H1 (cell line): ENCODE results near the gene TEKT1. TPM values are rescaled to one million over a fixed set of nuclear protein-coding genes. Genes with fewer than 3 reads are reported as not detected.

Source experiments
- CTCF ChIA-PET: fragments of 300-600 bp; sonication (Branson Sonifier 250); formaldehyde crosslinking; loops from one replicate; lab custom pipeline; 2021; ENCODE audit not compliant: partially characterized antibody; lab: Charles Lee
- POLR2A ChIA-PET: fragments of 300-600 bp; sonication (Branson Sonifier 250); formaldehyde crosslinking; loops from one replicate; lab custom pipeline; 2021; ENCODE audit warnings: inconsistent platforms; ENCODE audit not compliant: partially characterized antibody; lab: Charles Lee
- DNase-seq, 2 experiments: peaks; one replicate each; pipeline versions ENCODE4 v3.0.0 to v3.0.0-alpha.2; 2010 to 2022; ENCODE audit warnings: low spot score in 2 of 2, low read depth in 1 of 2, mixed read lengths in 1 of 2
- FAIRE-seq: peaks from 2 replicates; lab custom pipeline; 2011; peaks lifted over from hg19 to GRCh38; lab: Jason Lieb, UNC
- H2AFZ ChIP-seq: 2 replicates; pipeline ENCODE4 v1.8.1; 2012; ENCODE audit warnings: low read length, inconsistent platforms
- H2AK5ac ChIP-seq: 2 replicates; pipeline ENCODE4 v1.6.1; 2013; ENCODE audit warnings: low read depth, low read length
- H2BK120ac ChIP-seq: replicated peaks from 2 replicates; pipeline ENCODE3; 2013; ENCODE audit warnings: low read depth, low read length, inconsistent platforms
- H2BK12ac ChIP-seq: 2 replicates; pipeline ENCODE4 v1.6.1; 2013; ENCODE audit warnings: low read depth, low read length
- H2BK15ac ChIP-seq: 2 replicates; pipeline ENCODE4 v1.6.1; 2013; ENCODE audit warnings: low read length
- H2BK20ac ChIP-seq: 2 replicates; pipeline ENCODE4 v1.6.1; 2013; ENCODE audit warnings: low read length
- H2BK5ac ChIP-seq: 2 replicates; pipeline ENCODE4 v1.6.1; 2013; ENCODE audit warnings: low read depth, low read length
- H3K14ac ChIP-seq: 2 replicates; pipeline ENCODE4 v1.6.1; 2013; ENCODE audit warnings: inconsistent platforms; ENCODE audit not compliant: insufficient read length
- H3K18ac ChIP-seq: 2 replicates; pipeline ENCODE4 v1.6.1; 2013; ENCODE audit warnings: low read length; ENCODE audit errors: extremely low read depth
- H3K23ac ChIP-seq: 2 replicates; pipeline ENCODE4 v1.6.1; 2013; ENCODE audit warnings: inconsistent platforms; ENCODE audit not compliant: insufficient read length
- H3K23me2 ChIP-seq: 2 replicates; pipeline ENCODE4 v1.6.1; 2013; ENCODE audit warnings: low read depth, low read length
- H3K27ac ChIP-seq: 2 replicates; pipeline ENCODE4 v1.6.1; 2011; ENCODE audit warnings: low read depth, low read length, inconsistent platforms
- H3K27me3 ChIP-seq, 4 experiments: replicated peaks in 1 of 4; 1 replicate in 1 of 4; 2 replicates in 3 of 4; pipeline versions ENCODE4 v1.6.1 to v1.8.1; 2011 to 2013; ENCODE audit warnings: low read length in 3 of 4, mild to moderate bottlenecking in 3 of 4, inconsistent platforms in 2 of 4, mixed read lengths in 2 of 4, moderate library complexity in 1 of 4; ENCODE audit not compliant: control insufficient read depth in 3 of 4, insufficient read depth in 3 of 4; ENCODE audit errors: extremely low read depth in 1 of 4
- H3K36me3 ChIP-seq, 4 experiments: 2 replicates each; pipeline versions ENCODE4 v1.6.1 to v1.8.1; 2011 to 2013; ENCODE audit warnings: mild to moderate bottlenecking in 4 of 4, low read length in 3 of 4, moderate library complexity in 2 of 4, control low read depth in 1 of 4, inconsistent platforms in 1 of 4; ENCODE audit not compliant: insufficient read depth in 4 of 4, control insufficient read depth in 2 of 4
- H3K4ac ChIP-seq: replicated peaks from 2 replicates; pipeline ENCODE3; 2013; ENCODE audit warnings: low read length, low read depth, mixed read lengths, inconsistent platforms; ENCODE audit not compliant: insufficient read length
- H3K4me1 ChIP-seq, 4 experiments: replicated peaks in 1 of 4; 1 replicate in 1 of 4; 2 replicates in 3 of 4; pipeline versions ENCODE4 v1.6.1 to v1.8.1; 2011 to 2013; ENCODE audit warnings: low read length in 3 of 4, inconsistent platforms in 2 of 4, mixed read lengths in 1 of 4; ENCODE audit not compliant: insufficient read depth in 4 of 4, control insufficient read depth in 3 of 4
- H3K4me2 ChIP-seq, 2 experiments: 2 replicates each; pipeline versions ENCODE4 v1.6.1 to v1.8.1; 2011 to 2013; ENCODE audit warnings: low read depth in 2 of 2, low read length in 2 of 2, control low read depth in 1 of 2, inconsistent platforms in 1 of 2, mild to moderate bottlenecking in 1 of 2; ENCODE audit not compliant: insufficient read depth in 1 of 2
- H3K4me3 ChIP-seq, 4 experiments: fragments of 200-600, 300-600 bp in 1 of 4; sonication (generic), shearing (Covaris generic), sonication (Bioruptor Twin) in 1 of 4; 2 replicates each; pipeline versions ENCODE4 v1.5.1 to v1.8.1; 2011 to 2016; ENCODE audit warnings: low read length in 4 of 4, low read depth in 3 of 4, control low read depth in 2 of 4, inconsistent platforms in 2 of 4, mild to moderate bottlenecking in 2 of 4, mixed read lengths in 1 of 4, moderate library complexity in 1 of 4; ENCODE audit not compliant: insufficient read depth in 2 of 4; ENCODE audit errors: extremely low read depth in 1 of 4
- H3K56ac ChIP-seq: replicated peaks from 2 replicates; pipeline ENCODE3; 2013; ENCODE audit warnings: low read depth, mild to moderate bottlenecking, mixed read lengths, low read length, inconsistent platforms; ENCODE audit not compliant: insufficient read length
- H3K79me1 ChIP-seq: 2 replicates; pipeline ENCODE4 v1.6.1; 2013; ENCODE audit warnings: low read depth, low read length, control low read depth
- H3K79me2 ChIP-seq, 2 experiments: 2 replicates each; pipeline versions ENCODE4 v1.6.1 to v1.8.1; 2012 to 2013; ENCODE audit warnings: low read length in 2 of 2, mild to moderate bottlenecking in 2 of 2, inconsistent platforms in 1 of 2; ENCODE audit not compliant: insufficient read depth in 2 of 2, control insufficient read depth in 1 of 2
- H3K9ac ChIP-seq, 4 experiments: replicated peaks in 1 of 4; 1 replicate in 1 of 4; 2 replicates in 3 of 4; pipeline versions ENCODE4 v1.6.1 to v1.8.1; 2011 to 2013; ENCODE audit warnings: low read depth in 3 of 4, low read length in 3 of 4, control low read depth in 2 of 4, mild to moderate bottlenecking in 2 of 4, moderate library complexity in 2 of 4, inconsistent platforms in 1 of 4; ENCODE audit errors: extremely low read depth in 1 of 4
- H3K9me3 ChIP-seq, 2 experiments: 2 replicates each; pipeline versions ENCODE4 v1.6.1 to v1.8.1; 2012 to 2013; ENCODE audit warnings: mild to moderate bottlenecking in 2 of 2, moderate library complexity in 2 of 2, control low read depth in 1 of 2, inconsistent platforms in 1 of 2, low read depth in 1 of 2, low read length in 1 of 2, mixed read lengths in 1 of 2; ENCODE audit not compliant: insufficient read depth in 2 of 2
- H4K20me1 ChIP-seq, 2 experiments: replicated peaks in 1 of 2; 2 replicates each; pipeline versions ENCODE3 to v1.8.1; 2011 to 2013; ENCODE audit warnings: inconsistent platforms in 2 of 2, low read length in 2 of 2, mild to moderate bottlenecking in 1 of 2; ENCODE audit not compliant: insufficient read depth in 2 of 2, control insufficient read depth in 1 of 2
- H4K5ac ChIP-seq: 2 replicates; pipeline ENCODE4 v1.6.1; 2013; ENCODE audit warnings: low read length, low read depth, mixed read lengths, inconsistent platforms; ENCODE audit not compliant: insufficient read length
- H4K8ac ChIP-seq: 2 replicates; pipeline ENCODE4 v1.8.0; 2013; ENCODE audit warnings: mild to moderate bottlenecking, moderate library complexity, low read length, inconsistent platforms; ENCODE audit not compliant: insufficient read depth; ENCODE audit errors: extremely low read depth
- H4K91ac ChIP-seq: replicated peaks from 2 replicates; pipeline ENCODE3; 2013; ENCODE audit warnings: low read length, mixed read lengths, inconsistent platforms; ENCODE audit not compliant: insufficient read length
- CEBPB ChIP-seq: IDR thresholded peaks from 2 replicates; pipeline ENCODE4 v1.6.1; 2012; ENCODE audit warnings: low read depth, low read length
- KDM4A ChIP-seq: IDR thresholded peaks from one replicate; pipeline ENCODE4 v1.7.1; 2012; ENCODE audit warnings: low read depth, mild to moderate bottlenecking, moderate library complexity, low read length, inconsistent platforms; ENCODE audit not compliant: severe bottlenecking
- SAP30 ChIP-seq: fragments of 300-600 bp; sonication (generic); IDR thresholded peaks from 2 replicates; pipeline ENCODE4 v1.7.1; 2012; ENCODE audit warnings: low read length, moderate library complexity, mild to moderate bottlenecking, inconsistent platforms; ENCODE audit not compliant: insufficient read depth, insufficient replicate concordance
- WGBS, 2 experiments: shearing (Covaris generic) in 1 of 2; methylation state at CpG; one replicate each; pipeline versions ENCODE4 v1.1.6 to v1.1.7; 2013 to 2015; ENCODE audit warnings: low lambda C conversion rate in 2 of 2, mixed read lengths in 2 of 2, inconsistent platforms in 1 of 2, low coverage in 1 of 2, missing lambda C conversion rate in 1 of 2; ENCODE audit not compliant: insufficient replicate concordance in 2 of 2, insufficient coverage in 1 of 2, insufficient read length in 1 of 2; ENCODE audit errors: extremely low coverage in 1 of 2, missing lambda C conversion rate in 1 of 2; 5-methylcytosine and 5-hydroxymethylcytosine counted together
- polyA plus RNA-seq, 7 experiments: library from polyadenylated mRNA; depleted of rRNA in 3 of 7; stranded (reverse) in 5 of 7; unstranded in 2 of 7; fragments of >200 nt in 5 of 7; fragments of 200-250 nt in 2 of 7; gene quantifications; 1 replicate in 5 of 7; 2 replicates in 1 of 7; 4 replicates in 1 of 7; pipeline versions ENCODE4 v1.2.1 to v1.2.3, GENCODE V29; 2011 to 2013; ENCODE audit warnings: missing spikeins in 2 of 7, mixed read lengths in 2 of 7
- total RNA-seq: library from RNA; stranded (reverse); fragmentation: NEBNext Ultra II Directional; extraction: Animal tissue kit (Norgen Biotek cat#: 25700); gene quantifications from 2 replicates; pipeline ENCODE4 v1.2.1, GENCODE V29; 2021

TEKT1 gene
- total and polyA plus RNA-seq, 2 of the 8 experiments (the other 6 are each of a cell fraction or from before 2014, with no cell fraction given) = not detected

- Histone ChIP-seq H3K4me2 (no peak overlapping the region), H2BK5ac (no peak overlapping the region), H3K27me3 (peaks cover 0 to 9% (median 2%) of the 10 kb centered on the region in 4 experiments; a peak in 2 of 7 replicates)
- TF ChIP-seq KDM4A = no peak
- TF ChIP-seq SAP30 = no peak
- TF ChIP-seq CEBPB = peak; percentile 86
- TF ChIP-seq, all 59 proteins: peak for 1
- Histone ChIP-seq H4K20me1 (no peaks in the 10 kb centered on the region), H3K36me3 (no peaks in the 10 kb centered on the region), H3K4ac (no peak overlapping the region), H4K91ac (no peak overlapping the region), H3K9ac (no peak overlapping the region), H3K18ac (no peak overlapping the region), H3K56ac (no peak overlapping the region), H3K23ac (no peak overlapping the region), H3K9me3 (no peaks in the 10 kb centered on the region), H4K5ac (no peak overlapping the region), H4K8ac (no peak overlapping the region), H3K79me2 (no peaks in the 10 kb centered on the region), H3K4me3 (no peak overlapping the region), H2BK120ac (no peak overlapping the region), H2BK12ac (no peak overlapping the region), H3K14ac (no peak overlapping the region), H2AK5ac (no peak overlapping the region), H3K79me1 (no peaks in the 10 kb centered on the region; the same call in 1 of the 2 replicates), H2BK15ac (no peak overlapping the region), H2AFZ (no peak overlapping the region), H3K23me2 (no peaks in the 10 kb centered on the region; the same call in 1 of the 2 replicates), H3K4me1 (peaks cover 5 to 16% (median 6%) of the 10 kb centered on the region in 4 experiments), H3K27ac (no peak overlapping the region), H2BK20ac (no peak overlapping the region)
- DNase-seq = no peak
- CTCF ChIA-PET = interaction anchor here (2.7 kb wide), 1 partner anchor 95 kb away, joined by 8 read pairs; no protein-coding TSS in a partner anchor
- WGBS, 2 experiments = 79% methylated on average over 10 of the region's 10 CpGs; no CpG with 5 or more reads in 1 of the 2 experiments
- POLR2A ChIA-PET = no interaction called here
- FAIRE-seq = no peak
These were observed 35.3 kb downstream of the TEKT1 start for GRCh38 chr17:6796017-6796886.
